Activated naive CD4-positive, alpha-beta T cell treated with anti-CD3 and anti-CD28 coated beads, Interleukin-2, amount 50 U/mL, for 24 hours (primary cell): ENCODE results near the gene NENF.
A peak's percentile ranks its signal among the peaks of the same experiment; 100 is the strongest.

Source experiments
- H3K27ac Mint-ChIP-seq: one replicate; pipeline ENCODE4 v1.8.0; 2021; ENCODE audit warnings: mild to moderate bottlenecking, mixed read lengths
- H3K27me3 Mint-ChIP-seq: one replicate; pipeline ENCODE4 v1.8.0; 2021; ENCODE audit warnings: mixed read lengths
- H3K36me3 Mint-ChIP-seq: one replicate; pipeline ENCODE4 v1.8.0; 2021; ENCODE audit warnings: mixed read lengths
- H3K4me1 Mint-ChIP-seq: one replicate; pipeline ENCODE4 v1.8.0; 2021; ENCODE audit warnings: mixed read lengths
- H3K4me3 Mint-ChIP-seq: one replicate; pipeline ENCODE4 v1.8.0; 2021; ENCODE audit warnings: mild to moderate bottlenecking, mixed read lengths
- H3K9me3 Mint-ChIP-seq: one replicate; pipeline ENCODE4 v1.8.0; 2021; ENCODE audit warnings: mixed read lengths

Gene NENF

GRCh38 chr1:212415107-212415841, 17.4 kb upstream of the NENF start:
- H3K27me3 Mint-ChIP-seq, result no peaks in the 10 kb centered on the region
- peak overlapping the region; percentile 93 for H3K27ac Mint-ChIP-seq
- H3K4me1 Mint-ChIP-seq, result peaks cover 38% of the 10 kb centered on the region
- H3K9me3 Mint-ChIP-seq, result no peaks in the 10 kb centered on the region
- peaks cover 1% of the 10 kb centered on the region for H3K36me3 Mint-ChIP-seq
- peak overlapping the region; percentile 97 for H3K4me3 Mint-ChIP-seq

GRCh38 chr1:212421165-212421564, 11.6 kb upstream of the NENF start:
- no peaks in the 10 kb centered on the region for H3K9me3 Mint-ChIP-seq
- no peak overlapping the region for H3K4me3 Mint-ChIP-seq
- H3K27ac Mint-ChIP-seq, result no peak overlapping the region
- H3K4me1 Mint-ChIP-seq, result no peaks in the 10 kb centered on the region
- H3K36me3 Mint-ChIP-seq, result no peaks in the 10 kb centered on the region
- peaks cover 1% of the 10 kb centered on the region for H3K27me3 Mint-ChIP-seq

GRCh38 chr1:212423879-212424278, 8.8 kb upstream of the NENF start:
- Mint-ChIP-seq H3K27ac (no peak overlapping the region), H3K36me3 (no peaks in the 10 kb centered on the region), H3K27me3 (peaks cover 1% of the 10 kb centered on the region), H3K9me3 (no peaks in the 10 kb centered on the region), H3K4me1 (no peaks in the 10 kb centered on the region), H3K4me3 (no peak overlapping the region)

GRCh38 chr1:212428496-212428895, 4.2 kb upstream of the NENF start:
- no peak overlapping the region for H3K27ac Mint-ChIP-seq
- H3K4me3 Mint-ChIP-seq, result no peak overlapping the region
- H3K4me1 Mint-ChIP-seq, result peaks cover 15% of the 10 kb centered on the region
- no peaks in the 10 kb centered on the region for H3K9me3 Mint-ChIP-seq
- H3K27me3 Mint-ChIP-seq, result no peaks in the 10 kb centered on the region
- H3K36me3 Mint-ChIP-seq, result no peaks in the 10 kb centered on the region

- Mint-ChIP-seq H3K36me3 (no peaks in the 10 kb centered on the region), H3K27ac (no peak overlapping the region), H3K4me1 (peaks cover 29% of the 10 kb centered on the region), H3K27me3 (no peaks in the 10 kb centered on the region), H3K9me3 (no peaks in the 10 kb centered on the region), H3K4me3 (no peak overlapping the region)
Measured at GRCh38 chr1:212430416-212430815, 2.3 kb upstream of the NENF start.

GRCh38 chr1:212430955-212431394, 1.7 kb upstream of the NENF start:
- no peaks in the 10 kb centered on the region for H3K9me3 Mint-ChIP-seq
- H3K36me3 Mint-ChIP-seq, result no peaks in the 10 kb centered on the region
- no peaks in the 10 kb centered on the region for H3K27me3 Mint-ChIP-seq
- H3K4me1 Mint-ChIP-seq, result peaks cover 29% of the 10 kb centered on the region
- H3K27ac Mint-ChIP-seq, result no peak overlapping the region
- H3K4me3 Mint-ChIP-seq, result no peak overlapping the region

GRCh38 chr1:212431644-212432043, 1.1 kb upstream of the NENF start:
- peak overlapping the region; percentile 57 for H3K4me3 Mint-ChIP-seq
- no peak overlapping the region for H3K27ac Mint-ChIP-seq
- no peaks in the 10 kb centered on the region for H3K9me3 Mint-ChIP-seq
- no peaks in the 10 kb centered on the region for H3K27me3 Mint-ChIP-seq
- no peaks in the 10 kb centered on the region for H3K36me3 Mint-ChIP-seq
- peaks cover 29% of the 10 kb centered on the region for H3K4me1 Mint-ChIP-seq

GRCh38 chr1:212432272-212432660, 454 bp upstream of the NENF start:
- Mint-ChIP-seq H3K27me3 (no peaks in the 10 kb centered on the region), H3K27ac (peak overlapping the region; percentile 3)

GRCh38 chr1:212433577-212434462, 1.1 kb downstream of the NENF start:
- Mint-ChIP-seq H3K36me3 (no peaks in the 10 kb centered on the region), H3K4me1 (peaks cover 40% of the 10 kb centered on the region), H3K4me3 (peak overlapping the region; percentile 81), H3K9me3 (no peaks in the 10 kb centered on the region), H3K27me3 (no peaks in the 10 kb centered on the region), H3K27ac (no peak overlapping the region)

More at GRCh38 chr1:212432272-212432660, 454 bp upstream of the NENF start:
- H3K9me3 Mint-ChIP-seq, result no peaks in the 10 kb centered on the region
- peak overlapping the region; percentile 64 for H3K4me3 Mint-ChIP-seq
- H3K36me3 Mint-ChIP-seq, result no peaks in the 10 kb centered on the region
- peaks cover 30% of the 10 kb centered on the region for H3K4me1 Mint-ChIP-seq

GRCh38 chr1:212434992-212435391, 2.3 kb downstream of the NENF start:
- Mint-ChIP-seq H3K4me3 (no peak overlapping the region), H3K27ac (no peak overlapping the region)

GRCh38 chr1:212437179-212437798, 4.6 kb downstream of the NENF start:
- H3K36me3 Mint-ChIP-seq, result peaks cover 1% of the 10 kb centered on the region
- H3K9me3 Mint-ChIP-seq, result no peaks in the 10 kb centered on the region
- H3K27me3 Mint-ChIP-seq, result no peaks in the 10 kb centered on the region
- H3K4me3 Mint-ChIP-seq, result no peak overlapping the region
- H3K4me1 Mint-ChIP-seq, result peaks cover 28% of the 10 kb centered on the region
- H3K27ac Mint-ChIP-seq, result no peak overlapping the region

More at GRCh38 chr1:212434992-212435391, 2.3 kb downstream of the NENF start:
- H3K4me1 Mint-ChIP-seq, result peaks cover 40% of the 10 kb centered on the region
- no peaks in the 10 kb centered on the region for H3K36me3 Mint-ChIP-seq
- H3K27me3 Mint-ChIP-seq, result no peaks in the 10 kb centered on the region
- H3K9me3 Mint-ChIP-seq, result no peaks in the 10 kb centered on the region

GRCh38 chr1:212438831-212439237, 6.1 kb downstream of the NENF start:
- Mint-ChIP-seq H3K4me1 (peaks cover 21% of the 10 kb centered on the region), H3K27ac (no peak overlapping the region), H3K4me3 (no peak overlapping the region), H3K9me3 (no peaks in the 10 kb centered on the region), H3K27me3 (no peaks in the 10 kb centered on the region), H3K36me3 (peaks cover 3% of the 10 kb centered on the region)

- no peaks in the 10 kb centered on the region for H3K27me3 Mint-ChIP-seq
- no peak overlapping the region for H3K4me3 Mint-ChIP-seq
- H3K27ac Mint-ChIP-seq, result no peak overlapping the region
- H3K4me1 Mint-ChIP-seq, result peaks cover 11% of the 10 kb centered on the region
- H3K36me3 Mint-ChIP-seq, result peaks cover 8% of the 10 kb centered on the region
- H3K9me3 Mint-ChIP-seq, result no peaks in the 10 kb centered on the region
Measured at GRCh38 chr1:212440419-212440818, 7.7 kb downstream of the NENF start.

GRCh38 chr1:212442408-212442807, 9.7 kb downstream of the NENF start:
- Mint-ChIP-seq H3K27me3 (no peaks in the 10 kb centered on the region), H3K36me3 (peaks cover 8% of the 10 kb centered on the region), H3K4me1 (peaks cover 9% of the 10 kb centered on the region), H3K9me3 (no peaks in the 10 kb centered on the region), H3K4me3 (no peak overlapping the region), H3K27ac (no peak overlapping the region)

- H3K4me3 Mint-ChIP-seq, result no peak overlapping the region
- no peaks in the 10 kb centered on the region for H3K9me3 Mint-ChIP-seq
- no peak overlapping the region for H3K27ac Mint-ChIP-seq
- no peaks in the 10 kb centered on the region for H3K4me1 Mint-ChIP-seq
- H3K27me3 Mint-ChIP-seq, result no peaks in the 10 kb centered on the region
- peaks cover 8% of the 10 kb centered on the region for H3K36me3 Mint-ChIP-seq
Measured at GRCh38 chr1:212446333-212446732, 13.6 kb downstream of the NENF start.

GRCh38 chr1:212447478-212447877, 14.8 kb downstream of the NENF start:
- Mint-ChIP-seq H3K27me3 (no peaks in the 10 kb centered on the region), H3K4me3 (no peak overlapping the region), H3K27ac (peak overlapping the region; percentile 8), H3K36me3 (peaks cover 5% of the 10 kb centered on the region), H3K9me3 (no peaks in the 10 kb centered on the region), H3K4me1 (no peaks in the 10 kb centered on the region)
